HCT116 (cell line): ENCODE results near the gene ELF1. TPM values are rescaled to one million over a fixed set of nuclear protein-coding genes. Genes with fewer than 3 reads are reported as not detected.

Experiments used
- ATAC-seq: fragments of 200-7000 bp; cut with Tn5 transposase; 2 replicates; pipeline ENCODE4 v1.9.1; 2020; ENCODE audit warnings: mild to moderate bottlenecking, moderate library complexity
- BruUV-seq: library from RNA; stranded (reverse); fragments of 400-500 nt; replicated peaks from 2 replicates; lab custom pipeline; 2021; lab: Mats Ljungman, UMichigan
- CTCF ChIA-PET: fragments of 300-600 bp; sonication (Branson Sonifier 250); formaldehyde crosslinking; loops from one replicate; lab custom pipeline; 2021; ENCODE audit warnings: antibody characterized with exemption; lab: Charles Lee
- POLR2A ChIA-PET: fragments of 300-600, 350-600 bp; sonication (Branson Sonifier 250); formaldehyde crosslinking; loops from one replicate; lab custom pipeline; 2021; ENCODE audit warnings: antibody characterized with exemption; lab: Charles Lee
- RAD21 ChIA-PET, 2 experiments: fragments of 300-600 bp; sonication (Branson Sonifier 250); formaldehyde crosslinking; loops; one replicate each; lab custom pipeline; 2023; ENCODE audit warnings: low total read pairs in 2 of 2; ENCODE audit not compliant: uncharacterized antibody in 2 of 2, unreplicated experiment in 2 of 2, low non-redundant PET in 1 of 2; lab: Charles Lee
- DNase-seq: peaks from one replicate; pipeline ENCODE4 v3.0.0-alpha.2; 2010; ENCODE audit warnings: low read depth, low spot score
- H2AFZ ChIP-seq: fragments of 200-600 bp; shearing (Covaris generic), sonication (generic); 2 replicates; pipeline ENCODE4 v1.6.1; 2017; ENCODE audit warnings: low read depth, mixed run types, mixed read lengths, antibody characterized with exemption, low read length; ENCODE audit not compliant: poor library complexity, severe bottlenecking
- H3K27ac ChIP-seq: 2 replicates; pipeline ENCODE4 v1.5.1; 2012; ENCODE audit warnings: low read depth, low read length
- H3K27me3 ChIP-seq: fragments of 200-600 bp; sonication (generic); 2 replicates; pipeline ENCODE4 v1.6.1; 2016; ENCODE audit warnings: mixed run types, low read length, mixed read lengths; ENCODE audit not compliant: insufficient read depth
- H3K36me3 ChIP-seq, 2 experiments: fragments of 200-500 bp in 1 of 2; fragments of 200-600 bp in 1 of 2; sonication (Bioruptor generic) in 1 of 2; sonication (generic) in 1 of 2; 2 replicates each; pipeline versions ENCODE4 v1.5.1 to v1.6.1; 2014 to 2016; ENCODE audit warnings: low read length in 2 of 2, inconsistent platforms in 1 of 2, mixed read lengths in 1 of 2, mixed run types in 1 of 2; ENCODE audit not compliant: insufficient read depth in 2 of 2, control insufficient read depth in 1 of 2
- H3K4me1 ChIP-seq, 2 experiments: fragments of 200-600 bp in 1 of 2; sonication (generic) in 1 of 2; 2 replicates each; pipeline versions ENCODE4 v1.5.1 to v1.6.1; 2012 to 2017; ENCODE audit warnings: low read length in 2 of 2, inconsistent platforms in 1 of 2, mild to moderate bottlenecking in 1 of 2, mixed read lengths in 1 of 2, mixed run types in 1 of 2, moderate library complexity in 1 of 2; ENCODE audit not compliant: insufficient read depth in 2 of 2, control insufficient read depth in 1 of 2
- H3K4me2 ChIP-seq: fragments of 200-600 bp; sonication (generic); 2 replicates; pipeline ENCODE4 v1.6.1; 2017; ENCODE audit warnings: mixed run types, low read length, mixed read lengths
- H3K4me3 ChIP-seq, 2 experiments: fragments of 200-600 bp in 1 of 2; sonication (generic) in 1 of 2; replicated peaks in 1 of 2; 2 replicates each; pipeline ENCODE4 v1.5.1; 2011 to 2016; ENCODE audit warnings: low read length in 2 of 2, control low read depth in 1 of 2, low read depth in 1 of 2, mild to moderate bottlenecking in 1 of 2, mixed read lengths in 1 of 2, mixed run types in 1 of 2
- H3K79me2 ChIP-seq: fragments of 200-600 bp; sonication (generic); 2 replicates; pipeline ENCODE4 v1.6.1; 2017; ENCODE audit warnings: mild to moderate bottlenecking, mixed run types, low read length, moderate library complexity, mixed read lengths; ENCODE audit not compliant: insufficient read depth
- H3K9ac ChIP-seq: fragments of 200-600 bp; sonication (generic); 2 replicates; pipeline ENCODE4 v1.6.1; 2016; ENCODE audit warnings: low read length, mixed read lengths
- H3K9me2 ChIP-seq: fragments of 200-600 bp; sonication (generic), shearing (Covaris generic); 2 replicates; pipeline ENCODE4 v1.6.1; 2017; ENCODE audit warnings: mixed run types, mild to moderate bottlenecking, moderate library complexity; ENCODE audit not compliant: insufficient read depth
- H3K9me3 ChIP-seq, 2 experiments: fragments of 200-500 bp in 1 of 2; fragments of 200-600 bp in 1 of 2; sonication (Bioruptor generic) in 1 of 2; sonication (generic) in 1 of 2; 2 replicates each; pipeline ENCODE4 v1.6.1; 2014 to 2017; ENCODE audit warnings: low read length in 2 of 2, mixed read lengths in 2 of 2, inconsistent platforms in 1 of 2, low read depth in 1 of 2, mild to moderate bottlenecking in 1 of 2, mixed run types in 1 of 2, moderate library complexity in 1 of 2; ENCODE audit not compliant: control insufficient read depth in 1 of 2, insufficient read depth in 1 of 2
- H4K20me1 ChIP-seq: fragments of 200-600 bp; sonication (generic), shearing (Covaris generic); 2 replicates; pipeline ENCODE4 v1.6.1; 2017; ENCODE audit warnings: mixed run types, mild to moderate bottlenecking, moderate library complexity; ENCODE audit not compliant: insufficient read depth
- ATF3 ChIP-seq: IDR thresholded peaks from 2 replicates; pipeline ENCODE4 v1.6.1; 2012
- CBX3 ChIP-seq: IDR thresholded peaks from 2 replicates; pipeline ENCODE4 v1.6.1; 2012; ENCODE audit warnings: low read depth
- CEBPB ChIP-seq: IDR thresholded peaks from 2 replicates; pipeline ENCODE4 v1.6.1; 2012; ENCODE audit warnings: low read depth
- CTCF ChIP-seq, 3 experiments: fragments of 200-600 bp in 1 of 3; sonication (generic) in 1 of 3; IDR thresholded peaks in 2 of 3; conservative IDR thresholded peaks in 1 of 3; 2 replicates each; pipeline ENCODE4 v1.5.1; 2012 to 2017; ENCODE audit warnings: low read depth in 2 of 3, low read length in 2 of 3, antibody characterized with exemption in 1 of 3, borderline replicate concordance in 1 of 3, control low read depth in 1 of 3, mild to moderate bottlenecking in 1 of 3, mixed read lengths in 1 of 3, mixed run types in 1 of 3, moderate library complexity in 1 of 3; ENCODE audit not compliant: insufficient read depth in 1 of 3
- EGR1 ChIP-seq: IDR thresholded peaks from 2 replicates; pipeline ENCODE4 v1.6.1; 2012; ENCODE audit warnings: low read depth
- ELF1 ChIP-seq: IDR thresholded peaks from 2 replicates; pipeline ENCODE4 v1.6.1; 2012; ENCODE audit warnings: low read depth, borderline replicate concordance
- EZH2 ChIP-seq: fragments of 200-600 bp; sonication (generic); IDR thresholded peaks from 2 replicates; pipeline ENCODE4 v1.6.1; 2017; ENCODE audit warnings: antibody characterized with exemption, mixed run types
- EZH2phosphoT487 ChIP-seq: fragments of 200-600 bp; IDR thresholded peaks from 2 replicates; pipeline ENCODE4 v1.6.1; 2018; ENCODE audit warnings: antibody characterized with exemption, borderline replicate concordance
- FOSL1 ChIP-seq: IDR thresholded peaks from 2 replicates; pipeline ENCODE4 v1.6.1; 2012; ENCODE audit warnings: low read depth
- JUND ChIP-seq: IDR thresholded peaks from 2 replicates; pipeline ENCODE4 v1.6.1; 2012
- MAX ChIP-seq: IDR thresholded peaks from 2 replicates; pipeline ENCODE4 v1.6.1; 2012
- POLR2AphosphoS5 ChIP-seq: IDR thresholded peaks from 2 replicates; pipeline ENCODE4 v1.6.1; 2011; ENCODE audit warnings: mild to moderate bottlenecking, low read depth, low read length, moderate library complexity
- RAD21 ChIP-seq: IDR thresholded peaks from 2 replicates; pipeline ENCODE4 v1.6.1; 2012; ENCODE audit warnings: low read depth, mild to moderate bottlenecking
- REST ChIP-seq: IDR thresholded peaks from 2 replicates; pipeline ENCODE4 v1.6.1; 2012; ENCODE audit warnings: low read depth
- TCF7L2 ChIP-seq: IDR thresholded peaks from 2 replicates; pipeline ENCODE4 v1.7.0; 2011; ENCODE audit warnings: borderline replicate concordance, inconsistent platforms; ENCODE audit not compliant: insufficient read depth, insufficient read length; ENCODE audit errors: extremely low read depth
- YY1 ChIP-seq: IDR thresholded peaks from 2 replicates; pipeline ENCODE4 v1.6.1; 2011; ENCODE audit warnings: low read length, low read depth, moderate library complexity, mild to moderate bottlenecking; ENCODE audit not compliant: insufficient replicate concordance; ENCODE audit errors: extremely low read depth
- ZBTB33 ChIP-seq: IDR thresholded peaks from 2 replicates; pipeline ENCODE4 v1.6.1; 2011; ENCODE audit warnings: mild to moderate bottlenecking, low read length, moderate library complexity; ENCODE audit not compliant: insufficient replicate concordance; ENCODE audit errors: extremely low read depth
- ZNF274 ChIP-seq: fragments of 200-500 bp; sonication (Bioruptor generic); IDR thresholded peaks from 2 replicates; pipeline ENCODE4 v1.6.1; 2014; ENCODE audit warnings: mild to moderate bottlenecking, low read depth, low read length, inconsistent platforms
- intact Hi-C: fragments of 100-400 bp; cut with micrococcal nuclease; formaldehyde crosslinking; loops from 2 replicates; pipeline ENCODE4 v1.10.0; 2022
- total RNA-seq: library from RNA; stranded (reverse); gene quantifications from one replicate; pipeline ENCODE4 v1.2.1, GENCODE V29; 2021; ENCODE audit not compliant: unreplicated experiment

The ELF1 gene
- total RNA-seq, 1 experiment from 2014 or later = 30.0 TPM

- no peak overlapping the region for H3K9ac ChIP-seq
- ATAC-seq (no peak), DNase-seq (no peak)
- H3K4me3 ChIP-seq = no peak overlapping the region
- ChIA-PET RAD21 (no interaction called here), POLR2A (no interaction called here), CTCF (no interaction called here)
- H3K9me3 ChIP-seq = no peaks in the 10 kb centered on the region
- H4K20me1 ChIP-seq = no peaks in the 10 kb centered on the region
- no peak overlapping the region for H3K4me2 ChIP-seq
- no peak overlapping the region for H2AFZ ChIP-seq
- no peak for TF ChIP-seq CEBPB
- no peak for TF ChIP-seq ZNF274
- TF ChIP-seq REST = no peak
- no peak for TF ChIP-seq TCF7L2
- TF ChIP-seq RAD21 = no peak
- TF ChIP-seq POLR2AphosphoS5 = no peak
- no peak for TF ChIP-seq EZH2phosphoT487
- TF ChIP-seq ATF3 = no peak
- TF ChIP-seq EZH2 = no peak
- TF ChIP-seq ZBTB33 = no peak
- no peak for TF ChIP-seq MAX
- no peak for TF ChIP-seq CBX3
- no peak for TF ChIP-seq CTCF (IDR thresholded peaks at IDR 0.05 in 2 of 3, conservative IDR thresholded peaks at IDR 0.05 in 1 of 3; ENCODE audit: borderline replicate concordance in 1 of 3, insufficient read depth in 1 of 3, low read depth in 2 of 3, low read length in 2 of 3)
- no peak for TF ChIP-seq ELF1
- TF ChIP-seq FOSL1 = no peak
- no peak for TF ChIP-seq JUND
- TF ChIP-seq EGR1 = no peak
- no peak for TF ChIP-seq YY1
- no peak overlapping the region for H3K27ac ChIP-seq
- H3K4me1 ChIP-seq = no peaks in the 10 kb centered on the region
- intact Hi-C loops = no loop called here
- H3K9me2 ChIP-seq = no peaks in the 10 kb centered on the region
- H3K27me3 ChIP-seq = no peaks in the 10 kb centered on the region
- peaks cover 72% of the 10 kb centered on the region for H3K79me2 ChIP-seq
- BruUV-seq = no TSS peak
- H3K36me3 ChIP-seq = 0 out of 4 replicates have a peak, but pooled peaks cover 0 to 4% of the 10 kb centered on the region in 2 experiments
Observed at GRCh38 chr13:40983259-40983658, 35.9 kb downstream of the ELF1 start.
